MG63 (cell line): Measurements from ENCODE around the gene USP49. TPM values are rescaled to one million over a fixed set of nuclear protein-coding genes. Genes with fewer than 3 reads are reported as not detected.

Source experiments
- DNase-seq: peaks from one replicate; pipeline ENCODE4 v3.0.0-alpha.2; 2020
- H3K27me3 ChIP-seq: fragments of 250-450 bp; sonication (Bioruptor Pico); 2 replicates; pipeline ENCODE4 v1.5.1; 2020; ENCODE audit warnings: mild to moderate bottlenecking, moderate library complexity
- H3K36me3 ChIP-seq: fragments of 250-450 bp; sonication (Bioruptor Pico); 2 replicates; pipeline ENCODE4 v1.5.1; 2020; ENCODE audit warnings: mild to moderate bottlenecking, moderate library complexity
- H3K4me3 ChIP-seq: fragments of 250-450 bp; sonication (Bioruptor Pico); 2 replicates; pipeline ENCODE4 v1.5.1; 2020; ENCODE audit warnings: mild to moderate bottlenecking, moderate library complexity
- H3K9me3 ChIP-seq: fragments of 250-450 bp; sonication (Bioruptor Pico); 2 replicates; pipeline ENCODE4 v1.5.1; 2020; ENCODE audit warnings: mild to moderate bottlenecking, moderate library complexity
- total RNA-seq: library from RNA; depleted of rRNA; stranded (reverse); fragments of >200 nt; shearing (Covaris generic); gene quantifications from 2 replicates; pipeline ENCODE4 v1.2.3, GENCODE V29; 2014; ENCODE audit warnings: low replicate concordance

The USP49 gene
- total RNA-seq, 1 experiment from 2014 or later, result 1.3 TPM

DNA sequence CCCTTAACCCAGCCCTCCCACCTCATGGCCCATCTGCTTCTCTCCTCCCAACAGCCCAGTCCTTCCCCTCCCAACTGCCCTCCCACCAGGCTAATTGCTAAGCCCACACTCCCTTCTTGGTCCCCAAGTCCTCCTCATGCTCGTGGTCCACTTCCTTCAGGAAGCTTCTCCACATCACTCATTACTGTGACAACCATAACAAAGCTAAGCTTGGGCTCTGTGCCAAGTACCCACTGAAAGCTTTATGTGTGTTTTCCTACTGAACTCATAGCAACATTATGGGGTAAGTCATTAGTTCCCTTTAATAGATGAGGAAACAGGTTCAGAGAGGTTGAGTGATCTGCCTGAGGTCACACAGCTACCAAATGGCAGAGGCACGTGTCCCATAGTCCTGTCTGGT, 131.7 kb downstream of the USP49 start:
- no peak for DNase-seq
- Histone ChIP-seq H3K36me3 (no peaks in the 10 kb centered on the region), H3K9me3 (no peaks in the 10 kb centered on the region), H3K4me3 (no peak overlapping the region), H3K27me3 (no peaks in the 10 kb centered on the region)

GRCh38 chr6:41759905-41760579, 135.1 kb downstream of the USP49 start:
- Histone ChIP-seq H3K4me3 (no peak overlapping the region), H3K9me3 (no peaks in the 10 kb centered on the region), H3K27me3 (no peaks in the 10 kb centered on the region), H3K36me3 (no peaks in the 10 kb centered on the region)
- no peak for DNase-seq

DNA sequence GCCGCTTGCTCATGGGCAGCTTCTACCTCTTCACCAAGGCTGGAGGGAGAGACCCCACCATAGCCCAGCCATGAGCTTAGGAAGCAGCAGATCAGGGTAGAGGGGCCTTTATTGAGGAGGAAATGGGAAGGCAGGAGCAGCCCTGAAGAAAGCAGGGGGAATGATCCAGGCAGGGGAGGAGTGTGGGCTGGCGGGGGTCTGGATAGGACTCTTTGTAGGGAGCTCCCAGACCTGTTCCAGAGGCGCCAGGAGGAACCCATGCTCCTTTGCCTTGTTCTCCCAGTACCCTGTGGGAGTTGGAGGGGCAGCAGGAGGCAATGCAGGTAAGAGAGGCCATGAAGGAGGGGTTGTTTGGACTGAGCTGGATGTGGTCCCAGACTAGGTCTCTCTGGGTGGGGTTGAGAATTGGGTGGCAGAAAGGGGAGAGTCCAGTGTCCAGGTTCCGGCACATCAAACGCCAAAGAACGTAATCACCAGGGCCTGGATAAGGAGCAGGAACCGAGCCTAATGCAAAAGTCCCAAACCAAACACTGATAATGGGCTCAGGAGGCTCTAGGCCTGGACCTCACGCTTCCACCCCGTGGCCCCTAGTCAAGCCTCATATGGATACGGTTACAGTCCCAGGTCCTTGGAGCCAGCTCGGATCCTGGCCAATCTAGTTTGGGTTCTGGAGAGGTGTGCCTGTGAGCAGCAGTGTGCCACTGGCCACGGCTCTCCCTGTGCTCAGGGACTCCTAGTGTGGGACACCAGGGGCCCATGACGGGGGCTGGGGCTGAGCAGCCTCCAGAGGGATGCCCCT, 135.9 kb downstream of the USP49 start:
- no peak for DNase-seq
- Histone ChIP-seq H3K4me3 (no peak overlapping the region), H3K9me3 (no peaks in the 10 kb centered on the region), H3K36me3 (no peaks in the 10 kb centered on the region), H3K27me3 (no peaks in the 10 kb centered on the region)

DNA sequence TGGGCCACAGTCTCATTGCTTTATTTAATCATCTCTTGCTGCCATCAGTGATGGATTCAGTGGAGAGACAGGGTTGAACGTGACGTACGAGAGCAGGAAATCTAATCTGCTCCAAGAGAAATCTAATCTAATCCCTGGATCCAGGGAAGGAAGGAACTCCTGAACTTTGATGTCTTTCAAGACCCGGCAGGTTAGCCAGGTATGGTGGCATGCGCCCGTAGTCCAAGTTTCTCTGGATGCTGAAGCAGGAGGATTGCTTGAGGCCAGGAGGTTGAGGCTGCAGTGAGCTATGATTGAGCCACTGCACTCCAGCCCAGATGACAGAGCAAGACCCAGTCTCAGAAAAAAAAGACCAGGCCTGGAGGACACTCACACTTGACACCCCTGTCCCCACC, 136.5 kb downstream of the USP49 start:
- H3K4me3 ChIP-seq, result no peak overlapping the region
- H3K27me3 ChIP-seq, result no peaks in the 10 kb centered on the region
- no peaks in the 10 kb centered on the region for H3K9me3 ChIP-seq
- H3K36me3 ChIP-seq, result no peaks in the 10 kb centered on the region
- DNase-seq, result no peak

DNA sequence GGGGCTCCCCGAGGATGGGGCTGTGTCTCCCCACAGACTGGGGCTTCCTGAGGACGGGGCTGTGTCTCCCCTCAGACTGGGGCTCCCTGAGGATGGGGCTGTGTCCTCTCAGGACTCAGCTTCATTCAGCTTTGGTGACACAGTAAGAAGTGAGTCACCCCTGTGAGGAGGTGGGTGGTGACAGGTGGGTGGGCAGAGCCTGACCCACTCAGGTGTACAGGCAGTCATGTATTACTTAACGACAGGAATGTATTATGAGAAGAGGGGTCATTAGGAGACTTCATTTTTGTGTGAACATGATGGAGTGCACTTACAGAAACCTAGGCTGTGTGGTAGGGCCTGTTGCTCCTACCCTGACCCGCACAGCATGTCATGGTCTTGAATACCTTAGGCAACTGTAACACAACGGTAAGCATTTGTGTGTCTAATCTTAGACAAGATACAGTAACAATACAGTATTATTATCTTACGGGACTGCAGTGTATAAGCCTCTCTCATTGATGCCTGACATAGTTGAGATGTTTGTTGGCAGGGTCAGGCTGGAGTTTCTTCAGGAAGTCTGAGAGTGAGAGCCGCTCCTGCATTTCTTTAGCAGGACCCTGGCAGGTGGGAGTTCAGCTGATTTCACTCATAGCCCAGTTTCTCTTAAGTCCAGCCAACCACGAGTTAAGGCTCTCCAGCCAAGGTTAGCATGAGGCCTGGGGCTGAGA, 137.1 kb downstream of the USP49 start:
- Histone ChIP-seq H3K27me3 (no peaks in the 10 kb centered on the region), H3K9me3 (no peaks in the 10 kb centered on the region), H3K4me3 (no peak overlapping the region), H3K36me3 (no peaks in the 10 kb centered on the region)
- DNase-seq, result no peak

- no peak for DNase-seq
- Histone ChIP-seq H3K36me3 (no peaks in the 10 kb centered on the region), H3K27me3 (no peaks in the 10 kb centered on the region), H3K4me3 (no peak overlapping the region), H3K9me3 (no peaks in the 10 kb centered on the region)
Observed at GRCh38 chr6:41757271-41757670, 137.9 kb downstream of the USP49 start.

- no peaks in the 10 kb centered on the region for H3K9me3 ChIP-seq
- no peaks in the 10 kb centered on the region for H3K27me3 ChIP-seq
- no peaks in the 10 kb centered on the region for H3K36me3 ChIP-seq
- no peak for DNase-seq
- no peak overlapping the region for H3K4me3 ChIP-seq
Observed at GRCh38 chr6:41756354-41756753, 138.8 kb downstream of the USP49 start.

DNA sequence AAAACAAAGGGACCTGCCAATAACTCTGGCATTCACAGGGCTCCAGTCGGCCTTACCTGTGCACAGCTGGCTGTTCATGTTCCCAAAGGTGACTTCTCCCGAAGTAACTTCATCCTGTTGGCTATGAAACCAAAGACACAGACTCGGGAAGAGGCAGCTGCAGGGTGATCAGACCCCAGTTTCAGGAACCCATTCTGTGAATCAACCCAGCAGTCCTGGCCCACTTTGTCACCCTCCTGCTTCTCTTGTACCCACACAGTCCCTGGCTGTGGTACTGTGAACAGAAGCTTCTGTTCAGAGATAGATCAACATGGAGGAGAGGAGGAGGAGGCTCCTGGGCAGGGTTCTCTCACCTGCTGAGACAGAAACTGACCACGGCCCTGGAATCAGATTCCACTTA, 139.3 kb downstream of the USP49 start:
- DNase-seq, result no peak
- Histone ChIP-seq H3K36me3 (no peaks in the 10 kb centered on the region), H3K27me3 (no peaks in the 10 kb centered on the region), H3K4me3 (no peak overlapping the region), H3K9me3 (no peaks in the 10 kb centered on the region)

- Histone ChIP-seq H3K4me3 (no peak overlapping the region), H3K27me3 (no peaks in the 10 kb centered on the region)
Observed at GRCh38 chr6:41750374-41750773, 144.8 kb downstream of the USP49 start.

GRCh38 chr6:41748542-41748941, 146.6 kb downstream of the USP49 start:
- Histone ChIP-seq H3K27me3 (no peaks in the 10 kb centered on the region), H3K36me3 (no peaks in the 10 kb centered on the region), H3K9me3 (no peaks in the 10 kb centered on the region), H3K4me3 (no peak overlapping the region)
- no peak for DNase-seq

More at GRCh38 chr6:41750374-41750773, 144.8 kb downstream of the USP49 start:
- no peaks in the 10 kb centered on the region for H3K9me3 ChIP-seq
- no peaks in the 10 kb centered on the region for H3K36me3 ChIP-seq
- DNase-seq, result no peak

- DNase-seq, result no peak
- no peaks in the 10 kb centered on the region for H3K27me3 ChIP-seq
- H3K36me3 ChIP-seq, result no peaks in the 10 kb centered on the region
- no peak overlapping the region for H3K4me3 ChIP-seq
- H3K9me3 ChIP-seq, result no peaks in the 10 kb centered on the region
Observed at GRCh38 chr6:41748102-41748477, 147.1 kb downstream of the USP49 start.

GRCh38 chr6:41747256-41748101, 147.7 kb downstream of the USP49 start, which contains the start of gene PGC:
Gene PGC, minus strand, starts transcription at chr6:41747397. Its CDS starts 63 bp downstream, at chr6:41747334.
- DNase-seq, result no peak
- no peaks in the 10 kb centered on the region for H3K27me3 ChIP-seq

DNA sequence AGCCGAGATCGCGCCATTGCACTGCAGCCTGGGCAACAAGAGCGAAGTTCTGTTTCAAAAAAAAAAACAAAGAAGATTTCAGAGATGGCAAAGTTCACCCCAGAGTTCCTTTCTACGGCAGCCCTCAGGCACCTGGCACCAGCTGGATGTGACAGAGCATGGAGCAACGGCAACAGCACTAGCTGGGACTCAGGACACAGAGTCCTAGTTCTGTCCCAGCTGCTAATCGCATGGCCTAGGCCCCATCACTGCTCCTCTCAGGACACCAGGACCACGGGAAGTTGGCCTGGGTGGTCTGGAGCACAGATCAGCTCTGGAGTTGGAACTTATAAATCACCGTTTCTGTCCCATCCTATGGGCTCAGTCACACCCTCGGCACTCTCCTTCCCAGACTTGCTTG, 149.1 kb downstream of the USP49 start:
- H3K4me3 ChIP-seq, result no peak overlapping the region
- DNase-seq, result no peak
- H3K9me3 ChIP-seq, result no peaks in the 10 kb centered on the region
- H3K27me3 ChIP-seq, result no peaks in the 10 kb centered on the region
- H3K36me3 ChIP-seq, result no peaks in the 10 kb centered on the region

More at GRCh38 chr6:41747256-41748101, 147.7 kb downstream of the USP49 start, which contains the start of gene PGC:
- Histone ChIP-seq H3K36me3 (no peaks in the 10 kb centered on the region), H3K4me3 (no peak within 1 kb of the TSS), H3K9me3 (no peaks in the 10 kb centered on the region)

GRCh38 chr6:41744236-41744787, 150.9 kb downstream of the USP49 start:
- no peaks in the 10 kb centered on the region for H3K36me3 ChIP-seq
- no peaks in the 10 kb centered on the region for H3K27me3 ChIP-seq
- no peaks in the 10 kb centered on the region for H3K9me3 ChIP-seq
- DNase-seq, result no peak
- no peak overlapping the region for H3K4me3 ChIP-seq

DNA sequence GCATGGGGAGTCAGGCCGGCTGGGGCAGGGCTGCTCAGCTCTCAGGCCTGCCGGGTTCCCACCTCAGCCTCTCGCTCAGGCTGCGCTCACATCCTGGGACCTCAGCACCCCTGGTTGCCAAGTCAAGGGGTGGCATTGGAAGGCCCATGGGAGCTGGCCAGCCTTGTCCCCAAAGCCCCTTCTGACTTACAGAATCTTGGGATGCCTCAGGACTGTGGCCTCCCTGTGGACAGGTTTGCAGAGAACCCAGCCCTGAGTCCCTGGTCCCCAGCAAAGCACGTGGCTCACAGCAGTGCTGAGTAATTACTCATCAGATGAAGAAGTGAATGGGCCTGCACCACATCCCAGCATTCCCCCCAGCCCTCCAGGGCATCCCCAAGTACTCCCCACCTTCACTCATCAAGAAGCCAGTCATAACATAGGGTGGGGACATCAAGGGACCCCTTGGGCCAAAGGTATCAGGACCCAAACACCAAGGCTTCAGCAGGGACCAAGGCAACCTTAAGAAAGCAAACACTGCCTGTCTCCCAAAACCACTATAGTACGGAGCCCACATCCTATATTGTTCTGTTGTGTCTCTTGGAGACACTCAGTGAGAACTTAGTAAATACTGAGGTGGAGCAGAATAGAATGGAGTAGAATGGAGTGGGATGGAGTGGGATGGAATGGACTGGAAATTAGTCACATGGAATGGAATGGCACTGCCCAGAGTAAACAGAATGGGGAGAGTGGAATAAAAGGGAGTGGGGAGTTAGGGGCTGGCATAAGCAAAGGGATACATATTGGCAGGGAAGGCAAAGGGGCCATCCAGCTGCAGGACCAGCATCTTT, 151.6 kb downstream of the USP49 start:
- Histone ChIP-seq H3K9me3 (no peaks in the 10 kb centered on the region), H3K36me3 (no peaks in the 10 kb centered on the region), H3K27me3 (no peaks in the 10 kb centered on the region), H3K4me3 (no peak overlapping the region)
- no peak for DNase-seq
